Ishikawa (cell line): ENCODE results near the gene TMEM219.

Source experiments
- CEBPB ChIP-seq: IDR thresholded peaks from 2 replicates; pipeline ENCODE4 v1.6.1; 2012
- CREB1 ChIP-seq: IDR thresholded peaks from 2 replicates; pipeline ENCODE4 v1.6.1; 2012; ENCODE audit warnings: low read depth
- EGR1 ChIP-seq: IDR thresholded peaks from 2 replicates; pipeline ENCODE4 v1.6.1; 2012
- EP300 ChIP-seq: IDR thresholded peaks from 2 replicates; pipeline ENCODE4 v1.6.1; 2012; ENCODE audit warnings: borderline replicate concordance
- FOXM1 ChIP-seq: IDR thresholded peaks from 2 replicates; pipeline ENCODE4 v1.6.1; 2012; ENCODE audit warnings: low read depth, borderline replicate concordance
- MAX ChIP-seq: IDR thresholded peaks from 2 replicates; pipeline ENCODE4 v1.6.1; 2012
- NFIC ChIP-seq: IDR thresholded peaks from 2 replicates; pipeline ENCODE4 v1.6.1; 2012
- RAD21 ChIP-seq: IDR thresholded peaks from 2 replicates; pipeline ENCODE4 v1.6.1; 2012; ENCODE audit warnings: low read depth
- REST ChIP-seq: IDR thresholded peaks from 2 replicates; pipeline ENCODE4 v1.6.1; 2012; ENCODE audit warnings: low read depth, mild to moderate bottlenecking
- TAF1 ChIP-seq: IDR thresholded peaks from 2 replicates; pipeline ENCODE4 v1.6.1; 2012; ENCODE audit warnings: low read depth, mild to moderate bottlenecking
- TCF12 ChIP-seq: IDR thresholded peaks from 2 replicates; pipeline ENCODE4 v1.6.1; 2012; ENCODE audit warnings: low read depth
- TEAD4 ChIP-seq: IDR thresholded peaks from 2 replicates; pipeline ENCODE4 v1.6.1; 2012
- YY1 ChIP-seq: IDR thresholded peaks from 2 replicates; pipeline ENCODE4 v1.6.1; 2012; ENCODE audit warnings: low read depth
- ZBTB7A ChIP-seq: IDR thresholded peaks from 2 replicates; pipeline ENCODE4 v1.6.1; 2012; ENCODE audit warnings: low read depth
- TF ChIP-seq, protein P1 (sequence below): IDR thresholded peaks from 2 replicates; pipeline ENCODE4 v1.6.1; 2012

TMEM219 gene

GRCh38 chr16:29947897-29948296 lies 14.0 kb upstream of the TMEM219 start:
- no peak for TF ChIP-seq EGR1
- TF ChIP-seq TCF12, result no peak
- TF ChIP-seq FOXM1, result no peak
- no peak for TF ChIP-seq RAD21
- TF ChIP-seq EP300, result no peak
- TF ChIP-seq CEBPB, result no peak
- no peak for TF ChIP-seq ZBTB7A
- TF ChIP-seq, protein P1, sequence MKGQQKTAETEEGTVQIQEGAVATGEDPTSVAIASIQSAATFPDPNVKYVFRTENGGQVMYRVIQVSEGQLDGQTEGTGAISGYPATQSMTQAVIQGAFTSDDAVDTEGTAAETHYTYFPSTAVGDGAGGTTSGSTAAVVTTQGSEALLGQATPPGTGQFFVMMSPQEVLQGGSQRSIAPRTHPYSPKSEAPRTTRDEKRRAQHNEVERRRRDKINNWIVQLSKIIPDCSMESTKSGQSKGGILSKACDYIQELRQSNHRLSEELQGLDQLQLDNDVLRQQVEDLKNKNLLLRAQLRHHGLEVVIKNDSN, result no peak
- TF ChIP-seq TEAD4, result no peak
- TF ChIP-seq REST, result no peak
- TF ChIP-seq YY1, result no peak
- TF ChIP-seq CREB1, result no peak
- TF ChIP-seq MAX, result no peak
- no peak for TF ChIP-seq NFIC
- TF ChIP-seq TAF1, result no peak

- no peak for TF ChIP-seq TEAD4
- TF ChIP-seq EP300, result no peak
Observed at GRCh38 chr16:29950806-29951461, 10.9 kb upstream of the TMEM219 start.

DNA sequence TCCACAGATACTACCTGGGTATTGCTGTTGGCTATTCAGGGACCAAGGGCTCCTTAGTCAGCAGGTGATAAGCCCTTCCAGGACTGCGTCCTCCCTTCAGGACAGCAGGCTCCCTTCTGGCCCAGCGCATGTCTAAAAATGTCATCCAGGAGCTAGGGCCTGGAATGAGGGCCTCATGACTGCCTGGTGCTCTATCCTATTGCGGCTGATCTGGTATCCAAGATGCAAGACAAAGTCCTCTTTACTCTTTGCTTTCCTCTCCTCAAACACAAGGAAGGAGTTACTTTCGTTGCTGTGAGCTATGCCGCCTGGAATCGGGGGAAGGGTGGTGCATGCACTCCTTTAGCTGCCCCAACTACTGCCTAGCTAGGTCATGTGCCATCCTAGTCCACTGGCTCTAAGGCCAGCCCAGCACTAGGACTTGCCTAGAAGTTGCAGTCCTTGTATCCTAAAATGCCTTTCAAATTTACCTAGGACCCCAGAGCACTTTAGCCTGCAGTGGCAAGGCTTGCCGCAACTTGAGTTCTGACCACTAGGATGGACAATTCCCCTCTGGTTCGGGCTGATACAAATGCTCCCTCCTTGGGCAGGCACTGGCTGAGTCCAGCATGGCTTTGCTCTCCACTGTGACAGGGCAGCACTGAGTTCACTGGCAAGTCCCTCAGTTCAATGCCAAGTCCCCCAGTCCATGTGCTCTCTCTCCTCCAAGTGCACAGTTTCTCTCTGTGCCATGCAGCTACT lies 10.1 kb upstream of the TMEM219 start:
- TF ChIP-seq ZBTB7A (no peak), CEBPB (no peak), MAX (no peak), CREB1 (no peak), RAD21 (no peak), EP300 (no peak), REST (no peak), EGR1 (no peak), TAF1 (no peak), TCF12 (no peak), TEAD4 (no peak), NFIC (no peak), FOXM1 (no peak), YY1 (no peak)
- TF ChIP-seq, protein P1, result no peak

- no peak for TF ChIP-seq CREB1
- TF ChIP-seq FOXM1, result no peak
- TF ChIP-seq, protein P1, result no peak
- no peak for TF ChIP-seq TEAD4
- no peak for TF ChIP-seq ZBTB7A
- TF ChIP-seq TAF1, result no peak
- TF ChIP-seq REST, result no peak
- no peak for TF ChIP-seq MAX
- TF ChIP-seq RAD21, result no peak
- TF ChIP-seq NFIC, result no peak
- no peak for TF ChIP-seq EP300
- TF ChIP-seq CEBPB, result no peak
- TF ChIP-seq TCF12, result no peak
- TF ChIP-seq YY1, result no peak
- no peak for TF ChIP-seq EGR1
Observed at GRCh38 chr16:29958756-29959155, 3.1 kb upstream of the TMEM219 start.
